ENCODE results near the gene TUBA3E.
"Not testable (repeated sequence)": the region's sequence is repeated elsewhere in the genome, so short reads cannot be mapped to it uniquely, and the experiment has no call there.

Gene TUBA3E

DNA sequence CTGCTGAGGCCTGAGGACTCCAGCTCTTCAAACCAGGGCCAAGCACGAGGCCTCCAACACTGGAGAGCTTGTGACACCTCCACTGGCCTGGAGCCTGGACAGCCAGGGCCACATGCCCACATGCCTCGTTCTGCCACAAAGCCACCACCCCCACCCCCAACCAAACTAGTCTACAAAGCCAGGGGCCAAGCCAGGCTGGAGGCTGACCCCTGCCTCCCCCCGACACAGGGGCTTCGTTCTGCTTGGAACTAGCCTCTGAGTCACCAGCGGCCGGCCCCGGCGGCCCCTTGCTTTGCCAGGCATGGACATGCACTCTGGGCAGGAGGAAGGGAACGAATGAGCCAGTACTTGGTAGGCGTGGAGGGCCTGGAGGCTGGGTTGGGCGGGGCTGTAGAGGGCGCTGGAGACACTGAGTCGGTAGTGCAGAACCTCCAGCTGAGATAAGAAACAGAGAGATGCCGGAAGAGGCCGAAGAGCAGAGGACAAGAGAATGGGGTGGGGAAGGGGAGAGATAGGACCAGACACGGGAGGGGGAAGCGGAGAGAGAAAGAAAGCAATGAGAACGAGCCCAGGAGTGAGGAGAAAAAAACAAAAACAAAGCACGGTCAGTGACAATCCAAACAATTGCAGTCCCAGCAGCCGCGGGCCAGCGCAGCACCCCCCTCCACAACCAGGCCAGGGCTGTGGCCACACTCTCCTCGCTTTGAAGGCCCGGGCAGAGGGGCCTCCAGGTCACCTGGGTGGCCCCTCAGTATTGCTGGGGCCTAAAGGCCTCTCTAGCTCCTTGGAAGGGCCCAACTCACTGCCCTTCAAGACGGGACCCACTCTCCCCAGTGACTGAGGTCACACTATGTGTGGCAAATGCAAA, 37.2 kb downstream of the TUBA3E start:
- not testable (repeated sequence) for DNase-seq

DNA sequence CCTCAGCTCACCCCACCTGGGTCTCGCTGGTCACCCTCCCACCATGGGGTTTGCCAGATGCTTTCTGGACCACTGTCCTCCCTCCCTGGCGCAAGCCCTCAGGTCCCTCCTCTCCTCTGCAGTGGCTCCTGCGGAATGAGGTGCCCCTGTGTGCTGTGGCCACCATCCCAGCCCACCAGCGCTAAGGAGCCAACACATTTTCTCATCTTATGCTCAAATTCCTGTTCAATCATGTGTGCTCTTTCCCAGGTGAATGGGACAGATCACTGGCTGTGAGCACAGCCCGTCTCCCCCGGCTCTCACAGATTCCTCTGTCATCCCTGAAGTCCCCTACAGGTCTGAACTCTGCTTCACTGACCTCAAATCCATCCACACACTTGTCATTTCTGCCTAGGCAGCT, 38.1 kb downstream of the TUBA3E start:
- DNase-seq: no peak

DNA sequence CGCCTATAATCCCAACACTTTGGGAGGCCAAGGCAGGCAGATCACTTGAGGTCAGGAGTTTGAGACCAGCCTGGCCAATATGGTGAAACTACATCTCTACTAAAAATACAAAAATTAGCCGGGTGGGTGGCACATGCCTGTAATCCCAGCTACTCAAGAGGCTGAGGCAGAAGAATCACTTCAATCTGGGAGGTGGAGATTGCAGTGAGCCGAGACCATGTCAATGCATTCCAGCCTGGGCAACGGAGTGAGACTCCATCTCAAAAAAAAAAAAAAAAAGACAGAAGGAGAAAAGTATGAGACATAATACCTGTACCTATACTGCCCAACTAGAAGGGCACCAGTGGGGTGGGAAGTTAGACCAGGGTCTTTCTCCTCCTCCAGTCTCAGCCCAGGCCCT, 38.9 kb downstream of the TUBA3E start:
- DNase-seq: not testable (repeated sequence)

DNA sequence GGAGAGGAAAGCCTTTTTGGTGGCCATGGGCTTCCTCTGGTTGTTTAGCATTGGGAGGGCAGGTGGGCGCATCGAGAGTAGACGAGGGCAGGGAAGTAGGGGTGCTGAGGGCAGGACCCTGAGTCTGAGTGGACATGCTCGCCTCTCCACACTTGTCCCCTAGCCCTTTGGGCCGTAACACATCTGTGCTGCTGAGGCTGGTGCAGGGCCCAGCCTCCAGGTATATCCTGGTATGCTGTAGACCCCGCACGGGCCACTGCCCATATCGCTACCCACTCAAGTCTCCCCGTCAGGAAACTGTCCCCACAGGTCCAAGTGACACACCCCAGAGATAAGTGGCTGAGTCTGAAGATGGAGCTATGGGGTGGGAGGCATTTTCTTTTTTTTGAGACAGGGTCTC, 39.6 kb downstream of the TUBA3E start:
- DNase-seq: no peak

DNA sequence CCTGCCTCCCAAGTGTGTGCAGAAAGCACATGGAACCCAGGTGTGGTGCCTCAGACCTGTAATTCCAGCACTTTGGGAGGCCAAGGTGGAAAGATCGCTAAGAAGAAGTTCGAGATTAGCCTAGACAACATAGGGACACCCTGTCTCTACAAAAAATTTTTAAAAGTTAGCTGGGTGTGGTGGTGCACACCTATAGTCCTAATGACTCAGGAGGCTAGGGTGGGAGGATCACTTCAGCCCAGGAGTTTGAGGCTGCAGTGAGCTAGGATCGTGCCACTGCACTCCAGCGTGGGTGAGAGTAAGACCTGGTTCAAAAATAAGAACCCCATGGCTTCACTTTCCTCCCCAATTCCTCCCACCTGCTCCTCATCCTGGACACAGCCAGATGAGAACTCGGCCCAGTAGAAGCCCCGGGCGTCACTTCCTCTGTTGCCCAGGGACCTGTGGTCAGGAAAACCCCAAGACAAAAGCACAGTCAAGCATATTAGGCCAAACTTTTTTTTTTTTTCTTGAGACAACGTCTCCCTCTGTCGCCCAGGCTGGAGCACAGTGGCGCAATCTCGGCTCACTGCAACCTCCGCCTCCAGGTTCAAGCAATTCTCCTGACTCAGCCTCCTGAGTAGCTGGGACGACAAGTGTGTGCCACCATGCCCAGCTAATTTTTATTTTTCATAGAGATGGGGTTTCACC, 40.3 kb downstream of the TUBA3E start:
- DNase-seq: not testable (repeated sequence)

DNA sequence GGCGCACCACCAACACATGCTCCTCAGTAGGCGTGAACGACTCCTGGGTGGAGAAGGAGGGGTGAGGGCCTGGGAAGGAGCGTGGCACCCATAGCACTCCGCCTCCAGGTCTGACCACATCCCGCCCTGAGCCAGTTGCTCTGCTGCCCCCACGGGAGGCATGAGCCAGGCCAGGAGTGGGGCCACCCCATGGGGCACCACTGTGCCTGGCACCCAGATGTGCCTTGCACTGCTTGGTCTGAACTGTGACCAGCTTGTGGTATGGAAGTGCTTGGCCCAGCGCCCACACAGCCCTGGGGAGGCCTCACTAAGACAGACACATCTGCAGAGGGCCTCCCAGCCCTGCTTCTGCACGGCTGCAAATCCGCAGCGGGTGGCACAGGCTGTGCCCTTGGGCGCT, 40.9 kb downstream of the TUBA3E start:
- DNase-seq: not testable (repeated sequence)

DNA sequence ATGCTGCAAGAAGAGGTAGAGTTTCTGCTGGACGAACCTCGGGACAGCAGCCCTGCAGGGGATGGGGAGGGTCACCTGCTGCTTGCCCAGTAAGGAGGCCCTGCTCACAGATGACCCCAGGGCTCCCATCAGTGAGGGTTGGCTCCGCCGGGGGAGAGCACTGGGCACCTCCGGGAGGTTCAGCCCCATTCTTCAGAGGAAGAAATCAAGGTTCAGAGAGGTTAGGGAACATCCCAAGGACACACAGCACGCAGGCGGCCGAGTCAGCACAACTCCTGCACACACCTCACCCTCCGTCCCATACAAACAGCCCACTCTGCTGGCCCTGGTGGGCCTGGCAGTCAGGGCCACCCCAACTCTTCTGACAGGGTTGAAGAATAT, 41.6 kb downstream of the TUBA3E start:
- no peak for DNase-seq

DNA sequence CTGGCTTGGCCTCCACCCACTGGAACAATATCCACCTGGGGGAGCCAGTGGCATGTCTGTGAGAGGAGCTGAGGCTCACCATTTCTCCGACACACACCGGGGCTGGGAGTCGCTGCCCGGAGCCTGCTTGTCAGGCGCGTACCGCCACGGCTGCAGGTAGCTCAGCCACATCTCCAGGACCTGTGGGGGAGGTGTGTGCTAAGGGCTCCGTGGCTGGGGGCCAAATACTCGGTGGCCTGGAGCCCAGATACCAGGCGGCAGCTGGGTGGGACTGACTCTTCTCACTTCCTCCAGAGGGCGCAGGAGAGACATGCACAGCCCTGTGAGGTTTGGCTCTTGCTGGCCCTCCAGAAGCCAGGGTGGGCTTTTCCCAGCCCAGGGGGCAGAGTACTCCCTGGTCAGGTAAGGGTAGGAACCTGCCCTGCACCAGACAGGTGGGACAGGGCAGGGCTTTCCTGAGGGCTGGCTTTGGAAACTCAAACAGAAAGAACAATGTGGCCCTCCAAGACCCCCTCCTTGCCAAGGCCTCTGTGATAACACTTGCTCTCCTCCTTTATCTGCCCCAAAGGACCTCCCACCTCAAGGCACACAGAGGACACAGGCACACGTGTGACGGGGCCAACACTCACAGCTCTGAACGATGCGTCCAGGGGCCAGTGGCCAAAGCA, 42.1 kb downstream of the TUBA3E start:
- peak in 1 of 2 experiments; percentile 25 for DNase-seq

DNA sequence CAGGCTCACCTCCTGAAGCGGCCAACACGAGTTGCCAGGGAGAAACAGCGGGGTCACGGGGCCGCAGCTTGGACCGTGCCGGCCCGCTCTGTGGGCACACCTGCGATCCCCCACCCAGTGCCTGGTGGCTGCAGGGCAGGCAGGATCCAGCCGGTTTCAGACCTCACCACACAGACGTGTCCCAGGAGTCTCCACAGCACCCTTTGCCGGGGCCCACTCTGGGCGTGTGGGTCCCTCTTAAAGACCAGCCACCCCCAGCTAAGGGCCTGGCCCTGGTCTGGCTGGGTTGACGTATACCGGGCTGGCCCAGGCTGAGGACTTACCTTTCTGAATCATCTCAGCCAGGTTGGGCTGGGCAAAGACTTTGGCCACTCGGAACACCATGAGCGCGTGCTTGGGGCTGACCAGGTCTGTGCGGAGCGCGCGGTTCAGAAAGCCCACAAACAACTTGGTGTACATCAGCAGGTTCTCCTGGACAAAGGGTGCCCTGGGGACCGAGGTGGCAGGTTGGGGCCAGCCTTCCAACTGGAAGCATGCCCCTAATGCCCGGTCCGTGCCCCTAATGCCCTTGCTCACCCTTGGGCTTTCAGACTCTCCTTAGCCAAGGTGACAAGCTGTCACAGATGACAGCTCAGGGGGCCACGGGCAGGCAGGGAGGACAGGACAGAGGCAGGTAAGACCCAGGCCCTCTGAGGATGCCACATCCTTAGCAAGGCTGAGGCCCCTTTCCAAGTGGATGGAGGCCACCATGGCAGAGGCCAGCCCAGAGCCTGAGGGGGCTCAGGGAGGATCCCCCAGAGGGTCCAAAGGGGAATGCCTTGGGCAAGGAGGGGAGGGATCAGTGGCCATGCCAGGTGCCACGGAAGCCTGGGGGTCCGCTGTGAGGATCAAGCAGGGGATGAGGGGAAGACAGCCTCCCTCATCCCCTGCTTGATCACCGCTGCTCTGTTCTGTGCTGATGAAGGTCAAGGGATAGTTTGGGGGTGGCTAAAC, 43.2 kb downstream of the TUBA3E start:
- no peak for DNase-seq

DNA sequence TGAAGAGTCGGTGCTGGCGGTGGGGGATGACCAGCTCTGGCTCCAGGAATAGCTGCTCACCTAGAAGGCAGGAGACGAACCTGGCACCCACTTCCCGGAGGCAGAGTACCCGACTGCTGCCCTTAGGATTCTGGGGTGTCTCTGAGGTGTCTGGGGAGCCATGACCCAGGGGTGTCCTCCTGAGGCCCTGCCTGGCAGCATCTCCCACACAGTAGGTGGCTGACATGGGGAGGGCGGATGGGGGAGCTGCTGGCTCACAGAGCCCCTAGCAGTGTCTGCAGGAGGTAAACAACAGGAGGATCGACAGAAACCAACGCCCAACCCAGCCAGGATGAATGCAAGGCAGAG, 43.8 kb downstream of the TUBA3E start:
- DNase-seq: not testable (repeated sequence)

DNA sequence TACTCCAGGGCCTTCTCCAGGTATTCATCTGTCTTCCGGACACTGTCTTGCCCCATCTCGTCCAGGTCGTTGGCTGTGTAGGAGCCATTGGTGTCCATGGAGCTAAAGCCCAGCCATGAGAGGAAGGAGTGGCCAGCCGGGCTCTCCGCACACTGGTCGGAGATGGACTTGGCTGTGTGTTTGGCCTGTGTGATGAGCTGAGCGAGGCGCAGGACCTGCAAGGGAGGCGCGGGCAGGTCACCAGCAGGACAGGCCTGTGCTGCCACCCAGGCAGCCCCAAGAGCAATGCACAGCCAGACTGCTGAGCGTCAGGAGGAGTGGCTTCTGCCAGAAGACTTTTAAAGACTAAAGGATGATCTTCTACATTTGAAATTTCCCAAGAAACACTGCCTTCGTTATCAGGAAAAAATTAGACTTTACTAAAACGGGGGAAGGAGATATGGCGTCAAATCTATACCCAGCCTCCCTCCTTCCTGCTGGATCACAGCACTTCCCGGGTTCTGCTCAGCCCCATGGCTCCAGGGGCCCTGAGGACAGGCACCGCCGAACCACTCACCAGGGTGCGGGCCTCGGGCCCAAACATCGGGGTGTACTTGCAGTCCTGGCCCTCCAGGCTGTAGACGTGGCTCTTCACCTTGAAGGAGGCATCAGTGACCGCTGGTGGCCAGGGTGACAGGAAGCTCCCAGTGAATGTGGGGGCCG, 44.4 kb downstream of the TUBA3E start:
- DNase-seq: not testable (repeated sequence)

DNA sequence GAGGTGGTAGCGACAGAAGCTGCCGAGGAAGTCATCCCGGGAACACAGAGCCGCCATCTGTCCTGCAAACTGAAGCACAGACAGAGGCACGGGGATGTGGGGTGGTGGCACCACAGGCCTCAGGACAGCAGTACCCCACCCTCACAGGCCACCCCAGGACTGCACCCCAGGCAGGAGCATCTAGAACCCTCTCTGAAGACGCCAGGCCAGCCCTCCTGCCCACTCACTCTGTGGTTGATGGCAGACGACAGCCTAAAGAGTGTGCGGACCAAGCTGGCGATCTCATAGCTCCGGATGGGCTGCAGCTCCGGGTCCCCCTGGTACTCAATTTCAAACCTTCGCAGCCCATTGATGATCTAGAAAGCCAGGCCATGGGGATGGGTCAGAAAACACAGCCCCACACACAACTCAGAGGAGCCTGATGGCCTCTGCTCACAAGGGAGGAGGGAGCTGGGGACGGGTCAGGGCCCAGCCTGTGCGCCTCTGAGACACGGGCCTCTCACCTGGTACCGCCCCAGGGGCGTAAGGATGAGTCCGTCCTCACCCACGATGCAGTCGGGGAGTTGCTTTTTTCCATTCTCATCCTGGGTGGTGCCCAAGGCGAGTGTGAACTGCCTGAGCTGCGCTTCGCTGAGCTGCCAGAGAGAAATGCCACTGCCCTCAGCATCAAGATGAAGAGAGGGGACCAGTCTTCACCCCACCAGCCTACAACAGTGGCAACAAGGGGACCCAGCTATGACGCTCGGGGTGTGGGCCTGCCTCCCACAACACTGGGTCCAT, 45.2 kb downstream of the TUBA3E start:
- no peak for DNase-seq

DNA sequence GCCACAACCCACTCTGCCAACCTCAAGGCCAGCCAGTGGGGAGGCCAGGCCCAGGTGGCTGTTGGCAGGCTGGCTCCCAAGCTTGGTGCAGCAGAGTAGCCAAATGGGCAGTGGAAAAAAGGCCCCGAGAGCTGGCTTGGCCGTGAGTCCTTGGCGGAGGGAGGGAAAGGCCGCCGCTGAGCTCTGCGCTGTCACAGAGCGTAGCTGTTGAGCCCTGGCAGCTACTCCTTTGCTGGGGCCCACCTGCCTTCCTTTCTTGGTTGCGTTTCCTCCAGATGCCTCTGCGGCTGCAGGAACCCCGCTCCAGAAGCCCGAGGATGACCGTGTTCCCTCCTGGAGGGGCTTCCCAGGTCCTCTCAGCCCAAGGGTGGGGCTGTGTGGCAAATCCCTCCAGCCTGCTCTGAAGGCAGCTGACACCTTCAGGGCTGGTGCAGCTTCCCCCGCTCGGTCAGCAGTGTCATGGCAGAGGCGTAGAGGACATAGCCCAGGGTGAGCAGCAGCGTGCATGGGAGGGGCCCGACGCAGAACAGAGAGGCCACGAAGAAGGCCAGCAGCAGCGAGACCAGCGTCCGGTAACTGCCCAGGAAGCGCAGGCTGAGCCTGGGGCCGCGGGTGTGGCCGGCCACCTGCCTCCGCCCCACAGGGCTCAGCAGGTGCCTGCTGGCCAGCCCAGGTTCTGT, 46.0 kb downstream of the TUBA3E start:
- DNase-seq: not testable (repeated sequence)

DNA sequence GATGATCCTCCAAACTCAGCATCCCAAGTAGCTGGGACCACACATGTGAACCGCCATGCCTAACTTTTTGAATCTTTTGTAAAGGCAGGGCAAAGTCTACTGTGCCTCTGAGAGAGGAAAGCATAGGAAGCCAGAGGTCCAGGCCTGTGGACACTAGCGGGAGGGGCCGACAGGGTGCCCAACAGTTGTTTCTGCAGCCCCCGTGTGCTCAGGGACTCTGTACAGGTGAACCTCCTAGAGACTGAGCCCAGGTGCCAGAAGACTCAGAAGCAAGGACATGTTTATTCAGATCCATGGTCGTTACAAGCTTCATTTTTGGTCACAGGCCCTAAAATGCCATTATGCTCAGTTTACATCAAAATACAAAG, 47.1 kb downstream of the TUBA3E start:
- not testable (repeated sequence) for DNase-seq

DNA sequence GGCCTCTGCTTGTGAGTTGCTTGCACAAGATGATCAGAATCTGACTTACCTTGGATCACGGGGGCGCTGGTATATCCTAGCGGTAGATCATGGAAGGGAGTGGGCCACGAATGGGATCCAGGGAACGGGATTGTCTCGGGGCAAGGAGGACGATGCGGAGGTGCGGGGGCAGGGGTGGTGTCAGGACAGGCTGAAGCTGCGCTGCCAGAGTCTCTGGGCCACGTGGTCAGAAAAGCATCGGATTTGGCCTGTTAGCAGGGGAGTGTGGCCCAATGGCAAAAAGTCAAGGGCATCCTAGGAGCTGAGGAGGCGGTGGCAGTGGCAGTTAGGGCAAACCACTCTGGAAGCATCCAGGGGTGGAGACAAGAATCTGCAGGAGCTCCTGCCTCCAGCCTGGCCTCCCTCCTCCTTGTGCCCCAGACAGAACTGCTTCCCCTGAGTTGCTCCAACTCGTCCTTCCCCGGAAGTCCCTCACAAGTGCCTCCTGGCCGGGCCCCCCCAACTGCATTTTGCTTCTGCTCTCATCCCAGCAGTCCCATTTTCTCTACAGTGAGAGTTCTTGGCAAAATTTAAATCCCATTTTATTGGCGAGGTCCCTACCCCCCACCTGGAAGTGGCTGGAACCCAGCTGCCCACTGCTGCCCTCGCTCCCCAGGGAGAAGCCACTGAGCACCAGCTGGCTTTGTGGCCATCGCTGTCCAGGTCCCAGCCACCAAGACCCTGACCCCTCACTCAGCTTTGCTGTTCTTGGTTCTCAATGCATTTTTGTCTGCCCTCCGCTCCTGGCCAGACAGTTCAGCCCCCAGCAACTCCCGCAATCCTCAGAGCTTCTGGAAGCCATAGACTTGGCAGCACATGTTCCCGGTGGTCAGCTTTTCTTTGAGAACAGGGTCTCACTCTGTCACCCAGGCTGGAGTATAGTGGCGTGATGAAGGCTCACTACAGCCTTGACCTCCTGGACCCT, 47.8 kb downstream of the TUBA3E start:
- no peak for DNase-seq

DNA sequence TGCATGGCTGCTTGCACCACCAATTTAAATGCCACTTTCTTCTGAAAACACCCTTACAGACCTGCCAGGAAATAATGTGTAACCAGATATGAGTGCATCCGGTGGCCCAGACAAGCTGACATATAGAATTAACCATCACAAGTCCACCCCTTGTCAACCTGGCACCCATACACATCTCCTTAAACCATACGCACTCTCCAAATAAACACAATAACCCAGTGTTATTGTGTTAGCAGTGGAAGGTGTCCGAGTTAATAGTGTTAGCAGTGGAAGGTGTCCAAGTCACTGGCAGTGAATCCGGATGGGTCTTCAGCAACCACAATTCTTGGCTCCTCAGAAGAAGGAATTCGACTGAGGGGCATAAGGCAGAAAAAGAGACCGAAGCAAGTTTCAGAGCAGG, 49.7 kb downstream of the TUBA3E start:
- not testable (repeated sequence) for DNase-seq

DNA sequence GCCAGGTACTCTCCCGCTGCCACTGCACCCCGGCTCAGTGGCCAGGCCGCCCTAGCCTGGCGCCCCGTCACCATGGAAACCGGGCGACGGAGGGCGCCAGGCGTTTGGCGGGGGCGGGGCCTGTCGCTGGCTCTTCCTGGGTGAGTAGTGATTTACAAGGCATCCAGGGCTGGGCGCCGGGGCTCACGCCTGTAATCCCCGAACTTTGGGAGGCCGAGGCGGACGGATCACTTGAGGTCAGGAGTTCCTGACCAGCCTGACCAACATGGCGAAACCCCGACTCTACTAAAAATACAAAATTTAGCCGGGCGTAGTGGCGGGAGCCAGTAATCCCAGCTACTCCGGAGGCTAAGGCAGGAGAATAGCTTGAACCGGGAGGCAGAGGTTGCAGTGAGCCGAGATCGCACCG, 53.2 kb downstream of the TUBA3E start, which contains the start of gene CCDC74B:
Gene CCDC74B (minus strand): TSS at position 107 of the 409 bp plus-strand sequence. CDS start 116 bp downstream, outside the sequence.
- not testable (repeated sequence) for DNase-seq

DNA sequence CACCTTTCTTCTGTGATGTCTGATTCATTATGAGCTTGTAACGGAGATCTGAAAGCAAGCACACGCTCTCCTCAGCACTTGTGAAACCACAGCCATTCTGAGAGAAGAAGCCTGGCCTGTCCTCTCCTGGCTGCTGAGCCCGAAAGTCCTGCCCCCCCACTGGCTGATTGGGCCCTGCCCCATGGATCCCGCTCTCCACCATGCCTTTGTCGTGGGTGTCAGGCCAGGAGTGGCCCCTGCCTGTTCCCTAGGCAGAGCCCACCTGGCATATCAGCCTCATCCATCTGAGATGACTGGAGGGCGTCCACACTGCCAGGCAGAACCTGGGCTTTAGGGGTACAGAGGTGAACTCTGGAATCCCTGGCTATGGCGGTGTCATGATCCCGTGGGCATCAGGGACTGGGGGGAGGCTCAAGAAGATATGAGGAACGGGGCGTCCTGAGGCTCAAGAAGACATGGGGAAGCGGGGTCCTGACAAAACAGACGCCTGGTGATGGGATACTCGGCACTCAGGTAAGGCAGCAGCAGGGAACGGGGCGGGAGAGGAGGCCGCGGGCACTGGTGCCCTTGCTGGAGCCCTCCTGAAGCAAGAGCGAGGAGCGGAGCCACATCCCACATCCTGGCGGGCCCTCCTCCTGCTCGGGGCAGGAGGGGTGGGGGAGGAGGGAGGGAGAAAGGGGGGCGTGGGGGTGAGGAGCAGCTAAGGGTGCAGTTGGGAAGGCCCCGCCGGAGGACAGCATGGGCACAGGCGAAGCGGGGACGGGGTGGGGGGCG, 54.8 kb downstream of the TUBA3E start:
- not testable (repeated sequence) for DNase-seq
